Endothelial cell of umbilical vein (primary cell): ENCODE results near the gene SPAG7. TPM values are rescaled to one million over a fixed set of nuclear protein-coding genes. Genes with fewer than 3 reads are reported as not detected.

Experiments
- BruUV-seq: library from RNA; stranded (reverse); fragments of 400-500 nt; replicated peaks from 2 replicates; lab custom pipeline; 2021; lab: Mats Ljungman, UMichigan
- CTCF ChIA-PET: fragments of 300-600, 350-600 bp; sonication (Branson Sonifier 250); formaldehyde crosslinking; loops from one replicate; lab custom pipeline; 2021; ENCODE audit warnings: antibody characterized with exemption, inconsistent platforms; lab: Charles Lee
- POLR2A ChIA-PET: fragments of 300-600, 350-600 bp; sonication (Branson Sonifier 250); formaldehyde crosslinking; loops from one replicate; lab custom pipeline; 2021; ENCODE audit warnings: antibody characterized with exemption, inconsistent platforms; lab: Charles Lee
- DNase-seq: peaks from one replicate; pipeline ENCODE4 v3.0.0-alpha.2; 2011; ENCODE audit warnings: low read depth, low spot score
- FAIRE-seq: peaks from 2 replicates; lab custom pipeline; 2011; peaks lifted over from hg19 to GRCh38; lab: Jason Lieb, UNC
- H2AFZ ChIP-seq: 2 replicates; pipeline ENCODE4 v1.6.0; 2012; ENCODE audit warnings: low read depth, low read length, control low read depth, inconsistent platforms
- H3K27ac ChIP-seq: 2 replicates; pipeline ENCODE4 v1.5.1; 2011; ENCODE audit warnings: low read depth, mild to moderate bottlenecking, control low read depth, low read length, moderate library complexity; ENCODE audit not compliant: insufficient read depth
- H3K27me3 ChIP-seq, 2 experiments: 2 replicates each; pipeline versions ENCODE4 v1.6.0 to v1.6.1; 2011; ENCODE audit warnings: low read length in 2 of 2, mixed read lengths in 1 of 2; ENCODE audit not compliant: control insufficient read depth in 2 of 2, insufficient read depth in 2 of 2
- H3K36me3 ChIP-seq, 2 experiments: 2 replicates in 1 of 2; 3 replicates in 1 of 2; pipeline ENCODE4 v1.5.1; 2011; ENCODE audit warnings: low read length in 2 of 2, mild to moderate bottlenecking in 1 of 2, moderate library complexity in 1 of 2; ENCODE audit not compliant: control insufficient read depth in 2 of 2, insufficient read depth in 2 of 2; ENCODE audit errors: extremely low read depth in 1 of 2
- H3K4me1 ChIP-seq: 3 replicates; pipeline ENCODE4 v1.5.1; 2011; ENCODE audit warnings: mild to moderate bottlenecking, low read length; ENCODE audit not compliant: control insufficient read depth, insufficient read depth; ENCODE audit errors: extremely low read depth
- H3K4me2 ChIP-seq: 2 replicates; pipeline ENCODE4 v1.6.1; 2011; ENCODE audit warnings: low read length, control low read depth, mixed read lengths; ENCODE audit not compliant: insufficient read depth
- H3K4me3 ChIP-seq, 3 experiments: fragments of 200-600 bp in 1 of 3; sonication (generic), shearing (Covaris generic) in 1 of 3; replicated peaks in 1 of 3; 2 replicates each; pipeline ENCODE4 v1.5.1; 2011 to 2016; ENCODE audit warnings: control low read depth in 3 of 3, low read length in 3 of 3, mild to moderate bottlenecking in 2 of 3, inconsistent platforms in 1 of 3, low read depth in 1 of 3, moderate library complexity in 1 of 3; ENCODE audit not compliant: insufficient read depth in 1 of 3
- H3K79me2 ChIP-seq: 2 replicates; pipeline ENCODE4 v1.6.0; 2012; ENCODE audit warnings: low read length, inconsistent platforms; ENCODE audit not compliant: control insufficient read depth, insufficient read depth
- H3K9ac ChIP-seq: replicated peaks from 2 replicates; pipeline ENCODE3; 2011; ENCODE audit warnings: low read length, control low read depth; ENCODE audit not compliant: insufficient read depth; ENCODE audit errors: extremely low read depth
- H3K9me1 ChIP-seq: replicated peaks from 3 replicates; pipeline ENCODE4 v1.6.0; 2011; ENCODE audit warnings: mild to moderate bottlenecking, low read length; ENCODE audit not compliant: control insufficient read depth, insufficient read depth; ENCODE audit errors: extremely low read depth
- H3K9me3 ChIP-seq: replicated peaks from 2 replicates; pipeline ENCODE4 v1.5.1; 2012; ENCODE audit warnings: low read length, inconsistent platforms; ENCODE audit not compliant: control insufficient read depth, insufficient read depth
- H4K20me1 ChIP-seq: replicated peaks from 2 replicates; pipeline ENCODE3; 2011; ENCODE audit warnings: mild to moderate bottlenecking, low read length; ENCODE audit not compliant: control insufficient read depth, insufficient read depth; ENCODE audit errors: extremely low read depth
- CTCF ChIP-seq, 2 donors: IDR thresholded peaks; 1 replicate in 1 of 2; 2 replicates in 1 of 2; pipeline ENCODE4 v1.5.1; 2011; ENCODE audit warnings: low read length in 2 of 2, mild to moderate bottlenecking in 2 of 2, moderate library complexity in 2 of 2, control low read depth in 1 of 2, inconsistent platforms in 1 of 2, low read depth in 1 of 2; ENCODE audit not compliant: insufficient read depth in 1 of 2; ENCODE audit errors: extremely low read depth in 1 of 2
- EZH2 ChIP-seq: IDR thresholded peaks from 2 replicates; pipeline ENCODE4 v1.6.1; 2012; ENCODE audit warnings: borderline replicate concordance, low read depth, mild to moderate bottlenecking, moderate library complexity, low read length, inconsistent platforms; ENCODE audit not compliant: severe bottlenecking
- GATA2 ChIP-seq: IDR thresholded peaks from 2 replicates; pipeline ENCODE4 v1.7.0; 2011; ENCODE audit warnings: low read depth, mild to moderate bottlenecking, moderate library complexity, mixed read lengths, low read length; ENCODE audit not compliant: insufficient read length, insufficient read depth
- MAX ChIP-seq: IDR thresholded peaks from 2 replicates; pipeline ENCODE4 v1.6.1; 2011; ENCODE audit not compliant: insufficient read depth, insufficient read length
- POLR2AphosphoS5 ChIP-seq: IDR thresholded peaks from 2 replicates; pipeline ENCODE4 v1.6.1; 2012; ENCODE audit warnings: low read depth, mild to moderate bottlenecking, control low read depth, low read length, moderate library complexity; ENCODE audit not compliant: insufficient read depth
- dilution Hi-C: fragments of 300-500 bp; cut with MboI; formaldehyde crosslinking; loops from one replicate; pipeline ENCODE4 v1.15.0; 2019; ENCODE audit warnings: low sequenced_read_pairs; ENCODE audit not compliant: extremely low pct_ligation_motif_present
- intact Hi-C: fragments of 100-400 bp; cut with micrococcal nuclease; formaldehyde crosslinking; loops from one replicate; pipeline ENCODE4 v1.10.0; 2022
- polyA plus RNA-seq, 4 experiments: library from polyadenylated mRNA; depleted of rRNA in 3 of 4; stranded (reverse) in 3 of 4; unstranded in 1 of 4; fragments of >200 nt; gene quantifications; 2 replicates each; pipeline versions ENCODE4 v1.2.1 to v1.2.3, GENCODE V29; 2011 to 2012; ENCODE audit warnings: missing spikeins in 1 of 4
- total RNA-seq: library from RNA; stranded (reverse); gene quantifications from 2 replicates; pipeline ENCODE4 v1.2.3, GENCODE V29; 2021

Gene SPAG7
- total and polyA plus RNA-seq, 2 donors (not counting 3 experiments of a cell fraction or from before 2014, with no cell fraction given): 68.6 to 75.2 TPM

GRCh38 chr17:4955091-4955490 lies 12.5 kb downstream of the SPAG7 start:
- Histone ChIP-seq H3K79me2 (no peaks in the 10 kb centered on the region), H3K9ac (no peak overlapping the region), H3K36me3 (peaks cover 0 to 7% of the 10 kb centered on the region in 2 experiments), H3K4me1 (peaks cover 24% of the 10 kb centered on the region), H3K9me3 (no peaks in the 10 kb centered on the region), H3K4me3 (no peak overlapping the region), H2AFZ (no peak overlapping the region), H3K9me1 (no peaks in the 10 kb centered on the region), H3K27me3 (no peaks in the 10 kb centered on the region), H4K20me1 (no peaks in the 10 kb centered on the region), H3K27ac (no peak overlapping the region), H3K4me2 (no peak overlapping the region)
- FAIRE-seq (no peak), DNase-seq (no peak)
- no TSS peak for BruUV-seq
- intact Hi-C loops: no loop called here
- ChIA-PET POLR2A (no interaction called here), CTCF (interaction anchor here (3.3 kb wide), 1 partner anchor 46 kb away, joined by 22 read pairs; no protein-coding TSS in a partner anchor)
- no peak for TF ChIP-seq CTCF (IDR thresholded peaks at IDR 0.05; ENCODE audit: extremely low read depth in 1 of 2, insufficient read depth in 1 of 2, low read depth in 1 of 2, low read length in 2 of 2)
- no peak for TF ChIP-seq GATA2
- no peak for TF ChIP-seq MAX
- dilution Hi-C loops: no loop called here

- FAIRE-seq (peak; percentile 90), DNase-seq (peak; percentile 37)
- H3K4me1 ChIP-seq: peaks cover 24% of the 10 kb centered on the region
- ChIA-PET POLR2A (interaction anchor here (0.8 to 1.0 kb wide), 3 partner anchors 9 to 14 kb away, joined by 3 to 4 read pairs (median 4); partner anchors contain the start of genes RNF167, SLC25A11 and SPAG7), CTCF (interaction anchor here (1.0 to 1.5 kb wide), 4 partner anchors 11 to 45 kb away, joined by 3 to 11 read pairs (median 4); partner anchors contain the start of genes RNF167, SLC25A11 and SPAG7)
- dilution Hi-C loops (no loop called here), intact Hi-C loops (no loop called here)
- H3K4me3 ChIP-seq: no peak overlapping the region
- H4K20me1 ChIP-seq: no peaks in the 10 kb centered on the region
- no peaks in the 10 kb centered on the region for H3K9me3 ChIP-seq
- peak overlapping the region; percentile 13 for H3K4me2 ChIP-seq
- H2AFZ ChIP-seq: peak overlapping the region; percentile 44
- no peaks in the 10 kb centered on the region for H3K9me1 ChIP-seq
- H3K9ac ChIP-seq: peak overlapping the region; percentile 20
- no TSS peak for BruUV-seq
- no peaks in the 10 kb centered on the region for H3K36me3 ChIP-seq
- no peaks in the 10 kb centered on the region for H3K27me3 ChIP-seq
- TF ChIP-seq EZH2 (no peak), POLR2AphosphoS5 (peak; percentile 16), GATA2 (no peak)
- no peaks in the 10 kb centered on the region for H3K79me2 ChIP-seq
- peak overlapping the region; percentile 27 for H3K27ac ChIP-seq
Observed at GRCh38 chr17:4953451-4953961, 14.1 kb downstream of the SPAG7 start.
